GM18909 (cell line): Measurements from ENCODE around the gene UFSP2.

ENCODE experiments used
- ATAC-seq: cut with Tn5 transposase; IDR thresholded peaks from one replicate; pipeline ENCODE4 v1.9.1; 2021; ENCODE audit warnings: mild to moderate bottlenecking; ENCODE audit not compliant: unreplicated experiment, poor library complexity

The UFSP2 gene

DNA sequence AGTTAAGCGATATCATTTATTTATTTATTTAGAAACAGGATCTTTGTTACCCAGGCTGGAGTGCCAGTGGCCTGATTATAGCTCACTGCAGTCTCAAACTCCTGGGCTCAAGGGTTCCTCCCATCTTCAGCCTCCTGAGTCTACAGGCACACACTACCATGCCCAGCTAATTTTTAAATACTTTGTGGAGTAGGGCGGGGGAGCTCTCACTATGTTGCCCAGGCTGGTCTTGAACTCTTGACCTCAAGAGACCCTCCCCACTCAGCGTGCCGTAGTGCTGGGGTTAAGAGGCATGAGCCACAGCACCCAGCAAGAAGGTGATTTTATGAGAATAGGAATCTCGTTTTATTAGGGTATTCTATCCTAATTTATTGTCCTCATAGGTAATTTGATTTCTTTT lies 3.9 kb upstream of the UFSP2 start:
- no peak for ATAC-seq

DNA sequence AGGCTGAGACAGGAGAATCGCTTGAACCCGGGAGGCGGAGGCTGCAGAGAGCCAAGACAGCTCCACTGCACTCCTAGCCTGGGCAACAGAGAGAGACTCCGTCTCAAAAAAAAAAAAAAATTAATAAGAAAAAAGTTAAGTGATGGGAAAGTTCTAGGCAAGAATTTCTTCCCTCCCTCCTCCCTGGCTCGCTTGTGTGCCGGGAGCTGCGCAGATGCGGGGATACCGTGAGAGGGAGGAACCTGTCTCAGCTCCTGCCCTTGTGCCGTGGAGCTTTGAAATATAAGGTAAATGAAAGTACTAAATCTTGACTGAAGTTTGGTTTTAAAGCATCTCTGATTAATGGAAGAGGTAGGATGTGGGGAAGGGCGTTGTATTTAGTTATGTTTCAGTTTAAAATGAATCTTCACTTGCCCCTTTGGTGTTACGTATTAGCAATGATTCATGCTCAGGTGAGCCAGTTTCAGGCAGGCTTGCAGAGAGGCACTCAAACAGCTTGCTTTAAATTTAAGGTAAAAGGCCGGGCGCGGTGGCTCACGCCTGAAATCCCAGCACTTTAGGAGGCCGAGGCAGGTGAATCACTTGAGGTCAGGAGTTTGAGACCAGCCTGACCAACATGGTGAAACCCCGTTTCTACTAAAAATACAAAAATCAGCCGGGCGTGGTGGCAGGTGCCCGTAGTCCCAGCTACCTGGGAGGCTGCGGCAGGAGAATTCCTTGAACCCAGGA lies 1.4 kb upstream of the UFSP2 start:
- no peak for ATAC-seq

DNA sequence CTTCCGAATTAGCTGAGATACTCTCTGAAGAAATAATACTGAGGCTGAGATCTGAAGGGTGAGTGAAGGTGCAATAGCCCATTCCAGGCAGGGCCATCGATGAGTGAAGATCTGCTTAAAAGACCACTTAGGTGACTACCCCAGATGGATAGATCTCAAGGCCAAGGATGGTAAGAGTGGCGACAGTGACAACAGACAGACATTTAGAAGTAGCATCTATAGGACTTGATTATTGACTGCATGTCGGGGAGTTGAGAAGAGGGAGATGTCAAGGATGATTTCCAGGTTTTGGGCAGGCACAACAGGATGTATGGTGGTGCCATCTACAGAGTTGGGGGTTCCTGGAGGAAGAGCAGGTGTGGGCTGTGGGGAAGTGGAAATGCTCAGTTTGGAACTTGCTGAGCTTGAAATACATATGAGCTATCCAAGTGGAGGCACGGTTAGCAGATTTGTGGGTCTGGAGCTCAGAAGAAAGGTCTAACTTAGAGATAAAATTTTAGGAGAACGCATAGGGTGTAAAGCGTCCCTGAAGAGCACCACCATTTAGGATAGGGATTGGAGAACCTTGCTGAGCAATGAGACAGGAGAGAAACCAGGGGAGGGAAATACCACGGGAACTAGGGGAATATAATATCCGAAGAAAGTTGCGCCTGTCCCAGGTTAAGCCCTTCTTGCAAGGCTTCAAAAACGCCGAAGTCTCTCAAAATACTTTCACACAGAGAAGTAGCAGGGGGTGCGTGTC lies 688 bp downstream of the UFSP2 start:
- ATAC-seq: peak; percentile 3

DNA sequence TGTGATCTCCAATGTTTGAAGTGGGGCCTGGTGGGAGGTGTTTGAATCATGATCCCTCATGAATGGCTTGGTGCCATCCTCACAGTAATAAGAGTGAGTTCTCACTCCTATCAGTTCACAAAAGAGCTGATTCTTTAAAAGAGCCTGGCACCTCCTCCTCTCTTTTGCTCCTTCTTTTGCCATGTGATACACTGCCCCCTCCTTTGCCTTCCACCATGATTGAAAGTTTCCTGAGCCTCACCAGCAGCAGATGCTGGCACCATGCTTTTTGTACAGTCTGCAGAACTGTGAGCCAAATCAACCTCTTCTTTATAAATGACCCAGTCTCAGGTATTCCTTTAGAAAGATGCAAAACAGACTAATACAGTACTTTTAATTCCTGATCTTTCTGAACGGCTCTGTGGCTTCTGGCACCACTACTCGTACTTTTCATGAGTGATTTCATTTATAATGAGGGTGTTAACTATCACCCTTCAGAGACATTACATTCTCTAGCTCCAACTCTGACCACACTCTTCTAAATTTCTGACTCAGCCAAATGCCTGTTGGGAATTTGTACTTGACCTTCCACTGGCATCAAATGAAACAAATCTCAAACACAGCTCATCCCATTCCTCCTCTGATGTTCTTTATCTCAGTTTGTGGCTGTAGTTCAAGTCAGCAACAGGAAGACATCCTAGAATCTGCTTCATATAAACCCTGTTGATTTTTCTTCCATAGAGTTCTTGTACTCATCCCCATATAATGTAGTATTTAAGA lies 4.2 kb downstream of the UFSP2 start:
- ATAC-seq: no peak

DNA sequence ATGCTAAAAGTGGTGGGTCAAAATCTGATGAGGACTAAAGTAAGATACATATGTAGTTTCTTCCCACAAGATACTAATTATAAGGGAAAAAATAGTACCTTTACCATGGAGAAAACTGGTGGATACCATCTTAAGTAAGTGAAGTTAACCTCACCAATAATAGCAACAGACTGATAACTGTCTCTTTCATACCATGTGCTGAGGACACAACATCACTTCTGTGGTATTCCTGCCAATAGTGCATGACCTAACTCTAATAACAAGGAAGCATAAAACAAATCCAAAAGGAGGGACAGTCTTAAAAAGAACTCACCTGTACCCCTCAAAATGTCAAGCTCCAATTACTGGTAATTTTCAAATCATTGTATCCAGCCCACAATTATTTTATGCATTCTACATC lies 8.8 kb downstream of the UFSP2 start:
- no peak for ATAC-seq

DNA sequence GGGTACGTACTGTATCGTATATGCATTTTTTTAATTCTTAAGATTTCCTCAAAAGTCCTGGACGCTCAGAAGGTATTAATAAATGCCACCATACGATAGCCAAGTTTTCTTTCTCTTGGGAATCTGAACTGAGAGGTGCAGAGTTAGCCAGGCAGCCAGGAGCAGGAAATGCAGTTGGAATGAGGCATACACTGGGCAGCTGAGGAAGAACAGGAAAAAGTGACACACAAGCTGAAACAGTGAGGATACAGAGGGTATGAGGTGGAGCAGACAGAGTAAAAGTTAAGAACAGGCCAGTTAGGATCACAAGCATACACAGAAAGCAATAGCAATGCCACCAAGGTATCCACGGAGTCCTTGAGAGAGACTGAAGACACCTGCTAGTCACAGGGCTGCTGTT lies 13.4 kb downstream of the UFSP2 start:
- ATAC-seq: no peak

DNA sequence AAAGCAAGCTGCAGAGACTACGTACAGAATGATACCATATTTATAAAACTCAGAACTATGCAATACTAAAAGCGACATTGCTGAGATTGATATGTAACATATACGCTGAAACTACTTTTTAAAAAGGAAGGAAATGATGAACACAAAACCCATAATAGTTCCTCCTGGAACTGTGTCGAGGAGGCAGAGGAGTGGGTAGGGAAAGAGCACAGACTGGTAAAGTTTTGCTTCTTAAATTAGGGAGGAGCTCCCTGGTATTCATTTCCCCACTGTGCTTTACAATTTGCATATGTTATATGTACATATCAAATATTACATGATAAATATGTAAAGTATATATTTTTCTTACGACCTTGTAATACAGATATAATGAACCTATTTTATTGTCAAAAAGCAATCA lies 13.9 kb downstream of the UFSP2 start:
- ATAC-seq: no peak

DNA sequence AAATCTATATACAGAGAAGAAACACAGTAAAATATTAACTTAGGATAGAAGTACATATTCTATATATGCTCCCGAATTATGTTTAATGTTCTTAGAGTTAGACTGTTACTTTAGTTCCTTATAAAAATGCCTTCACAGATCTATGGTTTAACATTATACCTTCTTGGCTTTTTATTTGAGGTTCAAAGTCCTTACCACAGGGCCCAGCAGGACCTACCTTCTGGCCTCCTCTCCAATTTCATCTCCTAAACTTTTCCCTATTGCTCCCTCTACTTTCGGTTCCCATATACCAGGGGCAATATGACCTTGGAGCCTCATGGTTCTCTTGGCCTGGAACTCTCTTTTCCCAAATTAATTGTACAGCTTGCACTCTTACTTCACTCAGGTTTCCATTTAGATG lies 17.3 kb downstream of the UFSP2 start:
- no peak for ATAC-seq

DNA sequence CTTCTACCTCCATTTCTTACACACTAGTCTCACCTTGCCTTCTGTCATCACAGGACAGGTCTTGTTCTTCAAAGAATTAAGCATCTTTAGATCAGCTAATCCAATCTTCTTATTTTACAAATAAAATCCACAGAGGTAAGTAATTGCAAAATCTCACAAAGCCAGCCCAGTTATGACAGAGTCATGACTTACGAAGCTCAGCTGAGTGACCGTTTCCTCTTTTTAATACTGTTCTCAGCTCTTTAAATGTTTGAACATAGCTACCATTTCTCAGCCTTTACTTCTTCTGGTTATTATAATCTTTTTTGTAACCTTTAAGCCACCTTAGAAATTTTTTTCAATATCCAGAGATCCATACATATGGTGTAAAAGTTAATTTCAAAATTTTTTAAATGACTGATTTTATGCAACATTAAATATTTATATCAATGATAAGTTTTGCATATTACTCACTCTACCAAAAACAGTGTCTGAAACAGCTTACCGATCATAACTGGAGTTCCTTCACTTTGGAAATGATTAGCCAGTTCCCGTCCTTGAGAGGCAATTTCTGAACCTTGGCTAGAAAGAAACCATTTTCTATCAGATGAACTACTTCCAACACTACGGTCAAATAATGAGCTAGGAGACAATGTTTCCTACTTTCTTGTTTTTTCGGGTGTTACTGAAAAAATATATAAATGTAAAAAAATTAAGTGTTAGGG lies 20.3 kb downstream of the UFSP2 start:
- ATAC-seq: peak; percentile 72

DNA sequence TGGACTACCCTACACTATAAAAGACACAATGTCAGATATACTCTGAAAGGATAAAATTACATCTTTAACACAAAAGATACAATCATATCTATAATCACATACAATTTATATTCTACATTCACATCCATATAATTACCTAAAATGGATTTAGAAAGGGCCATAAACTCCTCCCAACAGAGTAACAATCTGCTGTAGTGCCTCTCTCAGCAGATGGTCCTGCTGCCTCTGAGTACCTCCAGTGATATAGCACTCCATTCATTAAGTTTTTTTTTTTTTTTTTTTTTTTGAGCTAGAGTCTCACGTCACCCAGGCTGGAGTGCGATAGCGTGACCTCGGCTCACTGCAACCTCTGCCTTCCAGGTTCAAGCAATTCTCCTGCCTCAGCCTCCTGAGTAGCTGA lies 21.7 kb downstream of the UFSP2 start:
- no peak for ATAC-seq

DNA sequence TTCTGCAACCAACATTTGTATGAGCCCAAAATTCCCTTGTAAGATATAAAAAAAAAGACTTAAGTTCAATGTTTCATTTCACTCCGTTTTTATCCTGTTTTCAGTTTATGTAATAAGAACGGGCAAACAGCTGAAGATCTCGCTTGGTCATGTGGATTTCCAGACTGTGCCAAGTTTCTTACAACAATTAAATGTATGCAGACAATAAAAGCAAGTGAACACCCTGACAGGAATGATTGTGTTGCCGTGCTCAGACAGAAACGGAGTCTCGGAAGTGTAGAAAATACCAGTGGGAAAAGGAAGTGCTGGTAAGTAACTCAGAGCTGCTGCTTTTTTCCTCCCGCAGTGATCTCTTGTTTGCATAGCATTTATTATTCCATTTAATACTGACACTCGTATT lies 26.3 kb downstream of the UFSP2 start:
- ATAC-seq: no peak

DNA sequence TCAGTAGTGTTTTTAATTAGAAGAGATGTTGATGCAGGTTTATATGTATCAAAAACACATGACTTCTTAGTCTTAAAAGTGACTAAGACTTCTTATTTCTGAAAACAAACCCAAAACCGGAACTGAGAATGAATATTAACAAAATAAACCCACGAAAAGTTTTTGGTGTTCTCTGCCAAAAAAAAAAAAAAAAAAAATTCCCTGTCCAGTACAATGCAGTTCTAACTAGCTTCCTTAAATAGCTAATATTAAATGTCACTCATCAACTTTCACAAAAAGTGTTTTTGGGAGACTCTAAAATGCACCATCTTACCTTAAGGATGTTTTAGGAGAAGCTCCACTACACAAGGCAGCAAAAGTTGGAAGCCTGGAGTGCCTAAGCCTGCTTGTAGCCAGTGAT lies 27.1 kb downstream of the UFSP2 start:
- no peak for ATAC-seq

DNA sequence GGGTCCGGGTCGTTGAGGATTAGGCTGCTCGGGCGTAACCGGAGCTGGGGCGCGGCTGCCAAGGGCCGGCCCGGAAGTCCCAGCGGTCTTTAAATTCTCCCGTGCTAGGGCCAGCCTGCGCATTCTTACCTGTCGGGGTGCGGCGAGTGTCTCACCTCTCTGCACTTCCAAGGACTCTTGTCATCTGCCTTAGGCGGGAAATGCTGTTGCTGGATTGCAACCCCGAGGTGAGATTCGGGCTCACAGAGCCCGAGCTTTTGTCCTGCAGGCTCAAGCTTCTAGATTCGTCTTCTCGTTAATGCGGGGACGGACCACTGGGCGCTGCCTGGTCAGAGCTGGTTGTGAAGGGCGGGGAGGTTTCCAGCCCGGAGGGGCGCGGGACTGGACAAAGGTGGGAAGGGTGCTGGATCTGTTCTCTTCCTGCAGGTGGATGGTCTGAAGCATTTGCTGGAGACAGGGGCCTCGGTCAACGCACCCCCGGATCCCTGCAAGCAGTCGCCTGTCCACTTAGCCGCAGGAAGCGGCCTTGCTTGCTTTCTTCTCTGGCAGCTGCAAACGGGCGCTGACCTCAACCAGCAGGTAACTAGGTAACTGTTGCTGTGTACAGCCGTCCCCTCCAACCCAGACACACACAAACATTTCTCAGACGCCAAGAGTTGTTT lies 28.9 kb downstream of the UFSP2 start, which contains the start of gene ANKRD37:
TSS of gene ANKRD37 (plus strand) at position 118 of the 662 bp plus-strand sequence. CDS start at position 201, 83 bp downstream.
- ATAC-seq: no peak

DNA sequence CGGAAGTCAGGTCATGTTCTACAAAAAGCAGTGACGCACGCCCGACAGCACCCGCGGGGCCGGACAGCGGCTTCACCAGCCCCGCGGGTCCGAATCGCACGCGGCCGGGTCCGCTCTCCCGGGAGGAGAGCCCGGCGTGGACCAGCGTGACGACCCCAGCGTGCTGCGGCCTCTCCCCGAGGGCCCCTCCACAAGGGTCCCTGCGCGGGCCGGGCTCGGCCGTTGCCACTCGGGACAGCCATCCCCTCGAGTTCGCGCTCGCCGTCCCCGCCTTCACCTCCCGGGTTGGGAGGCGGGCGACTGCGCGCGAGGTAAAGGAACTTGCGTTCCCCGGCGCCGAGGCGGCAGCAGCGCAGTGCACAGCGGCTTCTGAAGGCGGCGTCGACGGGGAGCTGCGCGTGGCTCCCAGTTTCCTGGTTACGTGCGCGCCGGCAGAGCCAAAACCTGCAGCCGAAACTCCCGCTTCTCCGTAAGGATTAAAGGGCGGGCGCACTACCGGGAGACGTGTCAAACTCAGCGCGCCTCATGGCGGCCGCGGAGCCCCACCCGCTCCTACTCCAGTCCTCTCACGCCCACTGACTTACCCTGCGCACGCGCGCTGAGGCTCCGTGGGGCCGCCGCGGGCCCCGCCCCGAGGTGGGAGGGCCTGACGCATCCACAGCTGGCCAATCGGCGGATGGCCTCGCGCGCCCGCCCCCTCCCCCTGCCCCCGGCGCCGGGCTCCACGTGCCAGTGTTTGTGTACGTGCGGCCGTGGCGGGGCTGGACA lies 29.6 kb downstream of the UFSP2 start:
- ATAC-seq: peak; percentile 79

DNA sequence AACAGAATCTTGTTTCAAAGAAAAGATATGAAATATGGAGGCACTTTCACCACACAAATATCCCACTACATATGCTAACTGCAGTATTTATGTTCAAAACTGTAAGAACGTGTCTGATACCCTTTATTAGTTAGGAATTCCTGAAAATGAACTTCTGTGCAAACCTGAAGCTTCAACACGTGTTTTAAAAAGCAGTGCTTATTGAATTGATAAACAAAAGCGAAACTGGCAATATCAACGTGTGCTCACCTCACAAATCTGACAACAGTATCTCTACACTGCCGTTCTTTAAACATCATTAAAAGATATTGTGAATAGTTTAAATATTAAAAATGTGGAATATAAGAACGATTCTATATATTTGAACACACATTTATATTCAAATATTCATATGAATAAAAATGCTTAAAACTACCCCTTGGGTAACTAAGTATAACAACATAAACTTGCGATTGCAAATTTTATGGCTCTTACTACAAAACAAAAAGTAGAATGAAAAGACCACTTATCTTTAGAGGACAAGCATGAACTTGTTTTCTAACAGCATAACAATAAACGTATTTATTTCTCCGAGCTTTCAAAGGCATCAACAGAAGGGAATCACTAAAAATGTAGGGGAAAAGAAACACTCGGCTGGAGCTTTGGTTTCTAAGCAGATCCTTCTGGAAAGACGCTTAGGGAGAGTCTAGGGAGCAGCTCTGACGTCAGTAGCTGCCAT lies 30.4 kb downstream of the UFSP2 start, which contains the start of gene LRP2BP:
TSS of gene LRP2BP (minus strand) at position 687 of the 718 bp plus-strand sequence. CDS start 17,738 bp downstream, outside the sequence.
- no peak for ATAC-seq

DNA sequence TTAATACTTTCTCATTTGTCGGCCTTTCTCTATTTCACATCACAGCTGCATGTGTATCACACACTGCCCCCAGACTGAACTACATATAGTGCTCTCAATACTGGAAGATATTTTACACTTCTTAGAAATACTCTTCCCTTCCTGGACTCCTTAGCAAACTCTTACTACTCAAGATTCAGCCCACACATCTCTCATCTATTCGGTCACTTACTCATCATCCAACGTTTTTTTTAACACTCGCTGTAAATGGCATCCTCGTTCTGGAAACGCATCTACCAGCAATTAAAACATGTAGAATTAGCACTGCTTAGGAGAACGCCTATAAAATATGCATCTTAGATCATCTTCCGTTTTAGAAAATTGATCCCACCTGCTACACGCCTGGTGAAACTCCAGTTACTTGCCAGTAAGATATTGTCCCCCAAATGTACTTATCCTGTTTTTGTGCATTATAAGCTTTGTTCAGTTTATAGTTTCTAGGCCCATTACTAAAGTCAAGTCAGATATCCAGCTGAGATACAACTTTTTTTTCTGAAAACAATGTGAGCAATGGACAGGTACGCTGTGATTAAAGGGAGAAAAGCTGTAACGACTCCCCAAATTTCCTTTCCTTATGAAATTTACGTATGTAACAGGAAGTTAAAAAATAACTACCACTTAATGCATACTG lies 31.1 kb downstream of the UFSP2 start:
- ATAC-seq: no peak

DNA sequence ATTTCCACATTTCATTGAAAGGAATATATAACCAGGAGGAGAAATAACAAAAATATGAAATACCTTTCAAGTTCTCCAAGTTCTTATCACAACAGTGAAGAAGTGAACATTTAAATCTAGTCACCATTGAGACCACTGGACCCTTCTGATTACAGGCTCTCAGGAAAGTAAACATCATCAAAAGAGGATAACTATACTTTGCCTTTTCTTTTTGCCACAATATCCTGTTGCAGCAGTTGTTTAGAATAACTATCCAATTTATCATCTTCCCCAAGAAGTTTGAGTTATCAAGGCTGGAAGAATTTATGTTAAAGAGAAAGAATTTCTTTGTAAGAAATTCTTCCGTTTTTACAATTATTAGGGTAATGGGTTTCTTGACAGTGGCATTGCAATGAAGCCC lies 33.6 kb downstream of the UFSP2 start:
- ATAC-seq: no peak

DNA sequence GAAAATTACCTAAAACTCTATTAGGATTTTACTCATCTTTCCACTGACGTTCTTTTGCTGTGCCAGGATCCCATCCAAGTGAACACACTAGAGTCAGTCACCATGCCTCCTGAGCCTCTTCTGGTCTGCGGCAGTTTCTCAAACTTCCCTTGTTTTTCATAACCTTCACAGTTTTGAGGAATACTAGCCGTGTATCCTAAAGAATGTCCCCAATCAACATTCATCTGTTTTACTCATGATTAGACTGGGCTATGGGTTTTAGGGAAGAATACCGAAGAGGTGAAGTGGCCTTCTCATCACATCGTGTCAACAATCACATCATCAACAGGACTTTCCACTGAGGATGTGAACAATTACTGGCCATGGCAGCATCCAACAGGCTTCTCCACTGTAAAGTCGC lies 34.8 kb downstream of the UFSP2 start:
- no peak for ATAC-seq
